Endothelial cell (in vitro differentiated cells): ENCODE measurements around the gene FAM200B. TPM values are rescaled to one million over a fixed set of nuclear protein-coding genes. Genes with fewer than 3 reads are reported as not detected.

Source experiments
- DNase-seq: peaks from one replicate; pipeline ENCODE4 v3.0.0; 2021; ENCODE audit warnings: low spot score
- H3K27ac Mint-ChIP-seq: one replicate; pipeline ENCODE4 v1.8.0; 2021; ENCODE audit warnings: mixed read lengths, inconsistent platforms; ENCODE audit not compliant: unreplicated experiment
- H3K27me3 Mint-ChIP-seq: one replicate; pipeline ENCODE4 v1.8.0; 2021; ENCODE audit warnings: mild to moderate bottlenecking, moderate library complexity, mixed read lengths, inconsistent platforms; ENCODE audit not compliant: unreplicated experiment
- H3K36me3 Mint-ChIP-seq: one replicate; pipeline ENCODE4 v1.8.0; 2021; ENCODE audit warnings: mild to moderate bottlenecking, low read depth, mixed read lengths, inconsistent platforms; ENCODE audit not compliant: unreplicated experiment
- H3K4me1 Mint-ChIP-seq: one replicate; pipeline ENCODE4 v1.8.0; 2021; ENCODE audit warnings: mild to moderate bottlenecking, mixed read lengths, inconsistent platforms; ENCODE audit not compliant: unreplicated experiment
- H3K4me3 Mint-ChIP-seq: one replicate; pipeline ENCODE4 v1.8.0; 2021; ENCODE audit warnings: mild to moderate bottlenecking, mixed read lengths, inconsistent platforms; ENCODE audit not compliant: unreplicated experiment
- H3K9me3 Mint-ChIP-seq: one replicate; pipeline ENCODE4 v1.8.0; 2021; ENCODE audit warnings: mixed read lengths, inconsistent platforms; ENCODE audit not compliant: unreplicated experiment
- CTCF ChIP-seq: fragments of 200-600 bp; sonication (generic); IDR thresholded peaks from one replicate; pipeline ENCODE4 v1.5.0; 2021; ENCODE audit warnings: antibody characterized with exemption; ENCODE audit not compliant: unreplicated experiment
- total RNA-seq: library from RNA; stranded (reverse); fragmentation: NEBNext Ultra II Directional; extraction: Animal tissue kit (Norgen Biotek cat#: 25700); gene quantifications from one replicate; pipeline ENCODE4 v1.2.1, GENCODE V29; 2021; ENCODE audit not compliant: unreplicated experiment

The FAM200B gene
- total RNA-seq, 1 donor from 2014 or later: 22.8 TPM

DNA sequence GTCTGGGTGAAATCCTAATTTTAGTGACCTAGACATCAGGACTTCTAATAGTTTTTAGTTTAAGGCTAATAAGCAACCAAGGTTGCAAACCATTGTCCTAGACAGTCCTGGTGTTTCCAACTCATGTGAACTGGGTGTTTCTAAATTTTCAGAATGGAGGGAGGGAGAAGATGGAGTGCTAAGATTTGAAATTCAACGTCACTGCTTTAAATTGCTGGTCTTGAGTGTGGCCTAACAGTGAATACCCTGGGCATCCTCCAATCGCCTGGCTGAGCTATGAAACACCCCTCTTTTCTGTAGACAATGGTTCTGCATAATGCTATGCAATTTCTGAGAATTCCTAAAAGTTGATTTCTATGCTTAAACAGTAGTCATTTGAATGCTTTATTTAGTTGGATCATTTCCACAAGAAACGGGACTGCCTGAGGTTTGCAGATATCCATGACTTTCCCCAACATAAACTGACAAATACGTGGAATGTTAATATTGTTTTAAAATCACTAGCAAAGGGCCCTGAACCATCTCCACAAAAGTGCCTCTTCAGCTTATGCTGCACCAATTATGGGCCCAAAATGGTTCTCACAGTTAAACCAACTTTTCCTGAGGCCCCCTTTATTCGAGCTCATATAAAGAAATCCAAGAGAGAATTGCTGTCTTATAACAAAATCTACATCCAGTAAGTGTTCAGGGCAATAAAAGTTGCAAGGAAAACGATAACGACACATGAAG, 27.6 kb upstream of the FAM200B start:
- H3K9me3 Mint-ChIP-seq: no peaks in the 10 kb centered on the region
- DNase-seq: no peak
- H3K27me3 Mint-ChIP-seq: peaks cover 13% of the 10 kb centered on the region
- H3K4me1 Mint-ChIP-seq: peaks cover 34% of the 10 kb centered on the region
- peak overlapping the region; percentile 99 for H3K4me3 Mint-ChIP-seq
- peak overlapping the region; percentile 89 for H3K27ac Mint-ChIP-seq
- TF ChIP-seq CTCF: no peak
- H3K36me3 Mint-ChIP-seq: no peaks in the 10 kb centered on the region

DNA sequence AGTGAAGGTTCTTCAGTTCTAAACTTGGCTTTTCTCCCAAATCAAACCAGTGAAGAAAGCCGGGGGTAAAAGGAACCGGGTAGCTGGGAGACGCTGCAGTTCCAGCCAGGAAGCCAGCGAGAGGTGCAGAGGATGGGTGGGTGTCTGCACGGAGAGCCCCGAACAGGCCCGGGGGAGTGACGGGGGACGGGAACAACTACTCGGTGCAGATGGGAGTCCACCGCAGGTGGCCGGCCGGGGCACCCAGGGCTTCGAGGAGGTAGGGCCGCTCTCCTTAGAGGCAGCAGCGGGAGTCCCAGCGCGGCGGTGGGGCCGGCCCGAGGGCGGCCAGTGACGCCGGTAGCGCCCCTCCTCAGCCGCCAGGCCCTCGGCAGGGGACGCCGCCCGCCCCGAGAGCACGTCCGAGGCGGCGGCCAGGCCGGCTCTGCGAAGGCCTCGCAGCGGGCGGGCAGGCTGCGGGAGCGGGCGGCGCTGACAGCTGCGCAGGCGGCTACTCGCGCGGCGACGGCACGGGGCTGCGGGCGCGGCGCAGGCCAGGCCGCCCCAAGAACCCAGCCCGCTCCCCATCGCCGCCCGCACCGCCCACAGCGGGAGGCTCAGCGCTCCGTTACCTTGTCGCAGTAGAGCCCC, 26.9 kb upstream of the FAM200B start:
- H3K27me3 Mint-ChIP-seq: peaks cover 13% of the 10 kb centered on the region
- peak; percentile 49 for DNase-seq
- no peak for TF ChIP-seq CTCF
- no peaks in the 10 kb centered on the region for H3K36me3 Mint-ChIP-seq
- H3K9me3 Mint-ChIP-seq: no peaks in the 10 kb centered on the region
- H3K4me1 Mint-ChIP-seq: peaks cover 33% of the 10 kb centered on the region
- peak overlapping the region; percentile 99 for H3K4me3 Mint-ChIP-seq
- peak overlapping the region; percentile 89 for H3K27ac Mint-ChIP-seq

DNA sequence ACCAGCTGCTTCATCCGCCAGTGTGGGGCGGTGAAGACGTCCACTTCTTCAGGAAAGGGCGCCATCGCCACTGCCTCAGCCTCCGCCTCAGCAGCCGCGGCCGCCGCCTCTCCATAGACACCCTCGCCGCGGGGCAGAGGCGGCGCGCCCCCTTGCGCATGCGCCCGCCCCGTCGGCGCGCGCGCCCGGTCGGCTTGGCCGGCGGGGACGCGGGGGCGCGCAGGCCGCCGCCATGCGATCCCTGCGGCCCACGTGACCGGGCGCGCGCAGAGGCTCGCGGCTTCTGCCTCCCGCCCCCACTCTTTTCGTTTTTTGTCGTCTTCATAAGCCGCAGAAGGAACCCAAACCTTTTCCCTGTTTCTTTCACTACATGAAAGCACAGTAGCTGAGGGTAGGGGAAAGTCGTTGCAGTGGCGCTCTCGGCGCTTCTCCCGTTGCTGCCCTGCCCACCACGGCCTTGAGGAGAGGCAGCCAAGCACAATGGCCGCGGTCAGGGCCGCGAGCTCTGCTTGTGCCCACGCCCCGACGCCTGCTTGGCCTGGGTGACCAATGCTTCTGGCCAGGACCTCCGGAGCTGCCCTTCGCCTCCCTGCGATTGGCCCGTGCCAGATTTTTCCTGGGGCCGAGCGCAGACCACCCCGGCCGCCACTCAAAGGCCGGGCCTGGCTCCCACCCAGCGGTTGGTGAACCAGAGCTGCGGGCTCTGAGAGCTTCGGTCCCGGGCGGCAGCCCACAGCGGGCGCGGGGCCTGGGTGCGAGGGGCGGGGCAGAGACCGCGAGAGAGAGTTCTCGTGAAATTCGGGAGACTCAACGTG, 26.2 kb upstream of the FAM200B start, which contains the start of gene FBXL5:
Gene FBXL5, minus strand, starts transcription at position 135 of the 815 bp plus-strand sequence. Its CDS starts 70 bp downstream, at position 65.
- no peak for TF ChIP-seq CTCF
- peak within 1 kb of the TSS; percentile 99 for H3K27ac Mint-ChIP-seq
- H3K4me3 Mint-ChIP-seq: peak within 1 kb of the TSS; percentile 99
- no peaks in the 10 kb centered on the region for H3K9me3 Mint-ChIP-seq
- H3K27me3 Mint-ChIP-seq: peaks cover 13% of the 10 kb centered on the region
- H3K36me3 Mint-ChIP-seq: no peaks in the 10 kb centered on the region
- H3K4me1 Mint-ChIP-seq: peaks cover 27% of the 10 kb centered on the region
- peak; percentile 87 for DNase-seq

GRCh38 chr4:15656038-15656470, 25.6 kb upstream of the FAM200B start:
- H3K27me3 Mint-ChIP-seq: peaks cover 13% of the 10 kb centered on the region
- no peak for DNase-seq
- H3K4me1 Mint-ChIP-seq: peaks cover 27% of the 10 kb centered on the region
- no peaks in the 10 kb centered on the region for H3K9me3 Mint-ChIP-seq
- H3K4me3 Mint-ChIP-seq: peak overlapping the region; percentile 94
- H3K36me3 Mint-ChIP-seq: no peaks in the 10 kb centered on the region
- no peak for TF ChIP-seq CTCF
- H3K27ac Mint-ChIP-seq: peak overlapping the region; percentile 99
